Activated CD8-positive, alpha-beta T cell treated with anti-CD3 and anti-CD28 coated beads for 36 hours (primary cell): ENCODE data around the gene CSTF3. TPM values are rescaled to one million over a fixed set of nuclear protein-coding genes. Genes with fewer than 3 reads are reported as not detected.

Experiments
- ATAC-seq: fragments of 200-7000 bp; cut with Tn5 transposase; one replicate; pipeline ENCODE4 v1.10.0; 2021; ENCODE audit warnings: mild to moderate bottlenecking, moderate library complexity
- CTCF ChIA-PET: fragments of 350-600 bp; sonication (Branson Sonifier 250); formaldehyde crosslinking; loops from one replicate; lab custom pipeline; 2021; ENCODE audit warnings: antibody characterized with exemption; lab: Charles Lee
- POLR2A ChIA-PET: fragments of 350-600 bp; sonication (Branson Sonifier 250); formaldehyde crosslinking; loops from one replicate; lab custom pipeline; 2021; ENCODE audit warnings: antibody characterized with exemption; lab: Charles Lee
- DNase-seq: peaks from one replicate; pipeline ENCODE4 v3.0.0-alpha.2; 2020
- H3K27ac Mint-ChIP-seq: one replicate; pipeline ENCODE4 v1.8.0; 2021; ENCODE audit warnings: mild to moderate bottlenecking, mixed read lengths
- H3K27me3 Mint-ChIP-seq: one replicate; pipeline ENCODE4 v1.8.0; 2021; ENCODE audit warnings: mixed read lengths
- H3K36me3 Mint-ChIP-seq: one replicate; pipeline ENCODE4 v1.8.0; 2021; ENCODE audit warnings: low read depth, mixed read lengths
- H3K4me1 Mint-ChIP-seq: one replicate; pipeline ENCODE4 v1.8.0; 2021; ENCODE audit warnings: low read depth, mixed read lengths
- H3K4me3 Mint-ChIP-seq: one replicate; pipeline ENCODE4 v1.8.0; 2021; ENCODE audit warnings: mild to moderate bottlenecking, moderate library complexity, mixed read lengths
- H3K9me3 Mint-ChIP-seq: one replicate; pipeline ENCODE4 v1.8.0; 2021; ENCODE audit warnings: mixed read lengths
- CTCF ChIP-seq: fragments of 200-600 bp; IDR thresholded peaks from one replicate; pipeline ENCODE4 v1.8.0; 2022; ENCODE audit warnings: antibody characterized with exemption, mild to moderate bottlenecking
- intact Hi-C: fragments of 100-400 bp; cut with micrococcal nuclease; formaldehyde crosslinking; loops from one replicate; pipeline ENCODE4 v1.10.0; 2022
- total RNA-seq, 2 experiments: library from RNA; stranded (reverse); gene quantifications; one replicate each; pipeline ENCODE4 v1.2.3, GENCODE V29; 2021

CSTF3 gene
- total RNA-seq, 2 experiments from 2014 or later = 34.9 to 40.6 TPM

DNA sequence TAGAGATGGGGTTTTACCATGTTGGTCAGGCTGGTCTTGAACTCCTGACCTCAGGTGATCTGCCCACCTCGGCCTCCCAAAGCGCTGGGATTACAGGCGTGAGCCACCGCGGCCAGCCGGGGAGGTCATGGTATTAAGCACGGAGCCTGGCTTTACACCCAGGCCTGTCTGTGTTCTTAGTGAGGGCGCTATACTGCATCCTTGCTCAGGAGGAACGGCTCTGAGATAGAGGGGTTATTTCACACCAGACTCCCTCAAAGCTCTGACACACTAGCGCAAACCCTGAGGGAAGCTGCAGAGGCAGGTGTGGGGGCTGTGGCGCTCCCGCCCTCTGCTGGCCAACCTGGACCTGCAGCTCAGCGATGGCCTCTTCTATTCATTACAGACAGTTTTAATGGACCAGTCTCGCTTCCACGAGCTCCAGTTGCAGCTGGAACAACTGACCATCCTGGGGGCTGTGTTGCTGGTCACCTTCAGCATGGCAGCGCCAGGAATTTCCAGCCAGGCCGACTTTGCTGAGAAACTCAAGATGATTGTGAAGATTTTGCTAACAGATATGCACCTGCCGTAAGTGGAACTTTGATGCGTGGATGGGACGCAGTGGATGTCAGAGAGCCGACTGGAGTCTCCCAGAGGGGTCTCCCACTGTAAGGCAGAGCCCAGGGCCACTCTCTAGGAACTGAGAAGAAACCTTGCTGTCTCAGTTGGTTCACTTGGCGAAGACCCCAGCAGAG, 95.7 kb downstream of the CSTF3 start:
- peak; percentile 94 for TF ChIP-seq CTCF
- H3K27me3 Mint-ChIP-seq = no peaks in the 10 kb centered on the region
- peaks cover 16% of the 10 kb centered on the region for H3K36me3 Mint-ChIP-seq
- ATAC-seq = peak; percentile 82
- ChIA-PET CTCF (interaction anchor here (0.7 to 5.4 kb wide), 53 partner anchors 8 to 282 kb away, joined by 3 to 80 read pairs (median 5); partner anchors contain the start of genes QSER1 and TCP11L1), POLR2A (interaction anchor here (0.9 kb wide), 1 partner anchor 55 kb away, joined by 3 read pairs; no protein-coding TSS in a partner anchor)
- H3K4me3 Mint-ChIP-seq = no peak overlapping the region
- DNase-seq = peak; percentile 84
- H3K27ac Mint-ChIP-seq = no peak overlapping the region
- peaks cover 42% of the 10 kb centered on the region for H3K4me1 Mint-ChIP-seq
- no peaks in the 10 kb centered on the region for H3K9me3 Mint-ChIP-seq
- intact Hi-C loops = loop anchor here (1.0 to 10.0 kb wide), 4 partner anchors 55 to 231 kb away; partner anchors contain the start of gene QSER1

- Mint-ChIP-seq H3K27me3 (no peaks in the 10 kb centered on the region), H3K36me3 (peaks cover 18% of the 10 kb centered on the region), H3K27ac (no peak overlapping the region), H3K4me3 (no peak overlapping the region), H3K4me1 (peaks cover 48% of the 10 kb centered on the region), H3K9me3 (no peaks in the 10 kb centered on the region)
- ChIA-PET CTCF (interaction anchor here (1.0 to 5.4 kb wide), 48 partner anchors 7 to 280 kb away, joined by 3 to 80 read pairs (median 5); partner anchors contain the start of genes QSER1 and TCP11L1), POLR2A (interaction anchor here (0.9 to 4.3 kb wide), 2 partner anchors 26 to 54 kb away, joined by 3 to 26 read pairs; partner anchors contain the start of gene TCP11L1)
- no peak for ATAC-seq
- intact Hi-C loops = loop anchor here (1.0 to 10.0 kb wide), 4 partner anchors 54 to 230 kb away; partner anchors contain the start of gene QSER1
- no peak for DNase-seq
- no peak for TF ChIP-seq CTCF
Measured at GRCh38 chr11:33064866-33065265, 96.4 kb downstream of the CSTF3 start.

- TF ChIP-seq CTCF = no peak
- intact Hi-C loops = loop anchor here (2.0 to 10.0 kb wide), 3 partner anchors 53 to 229 kb away; partner anchors contain the start of gene QSER1
- ChIA-PET POLR2A (interaction anchor here (1.2 to 4.3 kb wide), 2 partner anchors 25 to 169 kb away, joined by 3 to 26 read pairs; partner anchors contain the start of gene TCP11L1), CTCF (interaction anchor here (1.0 to 5.4 kb wide), 28 partner anchors 9 to 255 kb away, joined by 3 to 80 read pairs (median 8); partner anchors contain the start of genes QSER1 and TCP11L1)
- no peak for DNase-seq
- Mint-ChIP-seq H3K27me3 (no peaks in the 10 kb centered on the region), H3K4me1 (peaks cover 52% of the 10 kb centered on the region), H3K27ac (peak overlapping the region; percentile 71), H3K4me3 (no peak overlapping the region), H3K36me3 (peaks cover 24% of the 10 kb centered on the region), H3K9me3 (no peaks in the 10 kb centered on the region)
- ATAC-seq = no peak
Measured at GRCh38 chr11:33064033-33064825, 97.1 kb downstream of the CSTF3 start.

GRCh38 chr11:33063326-33063881, 97.9 kb downstream of the CSTF3 start:
- H3K27ac Mint-ChIP-seq = peak overlapping the region; percentile 71
- ATAC-seq (peak; percentile 69), DNase-seq (no peak)
- no peak for TF ChIP-seq CTCF
- intact Hi-C loops = loop anchor here (10.0 kb wide), 2 partner anchors 169 to 229 kb away; partner anchors contain the start of gene QSER1
- no peak overlapping the region for H3K4me3 Mint-ChIP-seq
- no peaks in the 10 kb centered on the region for H3K9me3 Mint-ChIP-seq
- H3K27me3 Mint-ChIP-seq = no peaks in the 10 kb centered on the region
- CTCF ChIA-PET = interaction anchor here (0.7 to 5.4 kb wide), 19 partner anchors 9 to 254 kb away, joined by 3 to 80 read pairs (median 4); partner anchors contain the start of gene TCP11L1
- peaks cover 52% of the 10 kb centered on the region for H3K4me1 Mint-ChIP-seq
- H3K36me3 Mint-ChIP-seq = peaks cover 29% of the 10 kb centered on the region
- POLR2A ChIA-PET = interaction anchor here (0.5 to 4.3 kb wide), 4 partner anchors 24 to 405 kb away, joined by 3 to 26 read pairs (median 3); partner anchors contain the start of gene TCP11L1
